SK-N-SH treated with all-trans-retinoic acid at 6 μM for 48 hours (cell line): ENCODE measurements around the gene NOP10.

Experiments
- ESRRG ChIP-seq: fragments of 250-450 bp; sonication (Bioruptor Pico); IDR thresholded peaks from 2 replicates; pipeline ENCODE4 v1.6.1; 2021; ENCODE audit warnings: mild to moderate bottlenecking
- ISL1 ChIP-seq: fragments of 250-450 bp; sonication (Bioruptor Pico); IDR thresholded peaks from 2 replicates; pipeline ENCODE4 v2.1.2; 2022; ENCODE audit warnings: mild to moderate bottlenecking, moderate library complexity
- PPARA ChIP-seq: fragments of 250-450 bp; sonication (Bioruptor Pico); IDR thresholded peaks from 2 replicates; pipeline ENCODE4 v1.5.0; 2020; ENCODE audit warnings: mild to moderate bottlenecking, borderline replicate concordance
- TCF4 ChIP-seq: fragments of 250-450 bp; sonication (Bioruptor Pico); IDR thresholded peaks from 2 replicates; pipeline ENCODE4 v1.8.0; 2021; ENCODE audit warnings: mild to moderate bottlenecking, moderate library complexity, borderline replicate concordance
- TOX ChIP-seq: fragments of 250-450 bp; sonication (Bioruptor Pico); IDR thresholded peaks from 2 replicates; pipeline ENCODE4 v1.8.0; 2021; ENCODE audit warnings: mild to moderate bottlenecking, moderate library complexity, borderline replicate concordance
- ZNF70 ChIP-seq: fragments of 450-650 bp; formaldehyde crosslinking; IDR thresholded peaks from 2 replicates; pipeline ENCODE4 v1.5.0; 2020; ENCODE audit warnings: mild to moderate bottlenecking, moderate library complexity
- TF ChIP-seq, protein P1 (sequence below): fragments of 250-450 bp; sonication (Bioruptor Pico); IDR thresholded peaks from 2 replicates; pipeline ENCODE4 v1.5.1; 2020; ENCODE audit warnings: low read depth, mild to moderate bottlenecking, moderate library complexity

GRCh38 chr15:34354286-34354685 is 11.3 kb upstream of the NOP10 start:
- no peak for TF ChIP-seq TCF4 (CRISPR knock-in tag)
- TF ChIP-seq ISL1 (CRISPR knock-in tag) = no peak
- no peak for TF ChIP-seq ZNF70 (CRISPR knock-in tag)
- no peak for TF ChIP-seq PPARA
- TF ChIP-seq, protein P1, sequence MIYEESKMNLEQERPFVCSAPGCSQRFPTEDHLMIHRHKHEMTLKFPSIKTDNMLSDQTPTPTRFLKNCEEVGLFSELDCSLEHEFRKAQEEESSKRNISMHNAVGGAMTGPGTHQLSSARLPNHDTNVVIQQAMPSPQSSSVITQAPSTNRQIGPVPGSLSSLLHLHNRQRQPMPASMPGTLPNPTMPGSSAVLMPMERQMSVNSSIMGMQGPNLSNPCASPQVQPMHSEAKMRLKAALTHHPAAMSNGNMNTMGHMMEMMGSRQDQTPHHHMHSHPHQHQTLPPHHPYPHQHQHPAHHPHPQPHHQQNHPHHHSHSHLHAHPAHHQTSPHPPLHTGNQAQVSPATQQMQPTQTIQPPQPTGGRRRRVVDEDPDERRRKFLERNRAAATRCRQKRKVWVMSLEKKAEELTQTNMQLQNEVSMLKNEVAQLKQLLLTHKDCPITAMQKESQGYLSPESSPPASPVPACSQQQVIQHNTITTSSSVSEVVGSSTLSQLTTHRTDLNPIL (CRISPR knock-in tag) = no peak
- TF ChIP-seq TOX (CRISPR knock-in tag) = no peak
- no peak for TF ChIP-seq ESRRG (CRISPR knock-in tag)
